Endothelial cell of umbilical vein (primary cell): Measurements from ENCODE around the gene CD83.

Experiments
- MAX ChIP-seq: IDR thresholded peaks from 2 replicates; pipeline ENCODE4 v1.6.1; 2011; ENCODE audit not compliant: insufficient read depth, insufficient read length
- MYC ChIP-seq: IDR thresholded peaks from one replicate; pipeline ENCODE4 v1.6.1; 2011; ENCODE audit warnings: mild to moderate bottlenecking, low read depth, low read length

DNA sequence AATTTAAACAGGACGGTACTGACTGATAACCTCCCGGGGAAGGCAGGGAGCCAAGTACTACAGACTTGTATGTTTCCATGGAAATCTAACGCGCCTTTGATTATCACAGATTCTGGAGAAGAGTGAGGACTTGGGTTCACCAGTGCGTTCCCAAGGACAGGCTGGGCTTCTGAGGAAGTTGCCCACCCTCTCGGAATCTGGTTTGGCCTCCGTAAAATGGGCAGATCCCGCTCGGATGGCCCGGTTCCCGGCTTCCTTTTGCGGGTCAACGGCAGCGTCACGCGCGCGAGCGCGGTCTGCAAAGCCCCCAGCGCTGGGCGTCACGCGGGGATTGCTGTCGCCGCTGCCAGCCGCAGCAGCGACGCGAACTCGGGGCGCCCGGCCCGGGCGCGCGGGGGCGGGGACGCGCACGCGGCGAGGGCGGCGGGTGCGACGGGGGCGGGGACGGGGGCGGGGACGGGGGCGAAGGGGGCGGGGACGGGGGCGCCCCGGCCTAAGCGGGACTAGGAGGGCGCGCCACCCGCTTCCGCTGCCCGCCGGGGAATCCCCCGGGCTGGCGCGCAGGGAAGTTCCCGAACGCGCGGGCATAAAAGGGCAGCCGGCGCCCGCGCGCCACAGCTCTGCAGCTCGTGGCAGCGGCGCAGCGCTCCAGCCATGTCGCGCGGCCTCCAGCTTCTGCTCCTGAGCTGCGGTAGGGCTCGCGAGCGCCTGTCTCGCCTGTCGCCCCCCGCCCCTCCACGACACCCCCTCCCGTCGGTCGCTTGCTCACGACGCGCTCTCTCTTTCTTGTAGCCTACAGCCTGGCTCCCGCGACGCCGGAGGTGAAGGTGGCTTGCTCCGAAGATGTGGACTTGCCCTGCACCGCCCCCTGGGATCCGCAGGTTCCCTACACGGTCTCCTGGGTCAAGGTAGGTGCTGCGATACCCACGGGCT, at the start of gene CD83:
- TF ChIP-seq MYC (no peak), MAX (no peak)
